ENCODE data around the gene CCDC186.

Gene CCDC186

DNA sequence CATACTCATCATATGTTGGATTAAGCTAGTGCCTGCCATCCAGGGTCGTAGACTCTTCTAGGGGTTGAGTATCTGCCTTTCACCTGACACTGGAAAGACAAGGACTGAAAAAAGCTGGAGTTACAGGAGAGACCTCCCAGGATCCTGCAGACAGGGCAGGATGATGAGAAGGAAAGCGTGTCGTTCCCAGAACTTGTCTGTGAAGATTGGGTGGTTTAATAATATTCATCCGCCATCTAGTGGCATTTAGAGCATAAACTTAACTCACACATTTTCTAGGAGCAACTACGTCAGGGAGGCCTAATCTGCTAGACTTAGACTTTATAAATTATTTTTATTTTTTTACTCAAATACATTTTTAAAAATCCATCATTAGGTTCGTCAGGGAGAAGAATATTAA, 70.7 kb downstream of the CCDC186 start:
- peak; percentile 67 for DNase-seq

DNA sequence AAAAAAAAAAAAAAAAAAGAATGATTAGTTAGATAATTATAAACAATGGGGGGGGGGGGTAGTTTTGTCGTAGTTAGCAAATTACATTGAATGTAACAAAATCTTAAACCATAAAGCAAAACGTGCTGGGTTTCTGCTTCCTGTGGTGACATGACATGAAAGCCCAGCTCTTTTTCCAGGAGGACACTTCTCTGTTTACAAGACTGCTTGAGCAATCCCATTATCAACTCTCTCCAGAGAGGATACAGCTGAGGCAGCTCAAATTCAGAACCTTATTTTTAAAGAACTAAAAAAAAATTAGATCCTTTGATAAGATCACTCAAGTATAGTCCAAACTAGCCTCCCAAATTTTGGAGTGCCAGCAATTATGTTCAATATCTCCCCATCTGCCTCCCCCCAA, 71.7 kb downstream of the CCDC186 start:
- no peak for DNase-seq

DNA sequence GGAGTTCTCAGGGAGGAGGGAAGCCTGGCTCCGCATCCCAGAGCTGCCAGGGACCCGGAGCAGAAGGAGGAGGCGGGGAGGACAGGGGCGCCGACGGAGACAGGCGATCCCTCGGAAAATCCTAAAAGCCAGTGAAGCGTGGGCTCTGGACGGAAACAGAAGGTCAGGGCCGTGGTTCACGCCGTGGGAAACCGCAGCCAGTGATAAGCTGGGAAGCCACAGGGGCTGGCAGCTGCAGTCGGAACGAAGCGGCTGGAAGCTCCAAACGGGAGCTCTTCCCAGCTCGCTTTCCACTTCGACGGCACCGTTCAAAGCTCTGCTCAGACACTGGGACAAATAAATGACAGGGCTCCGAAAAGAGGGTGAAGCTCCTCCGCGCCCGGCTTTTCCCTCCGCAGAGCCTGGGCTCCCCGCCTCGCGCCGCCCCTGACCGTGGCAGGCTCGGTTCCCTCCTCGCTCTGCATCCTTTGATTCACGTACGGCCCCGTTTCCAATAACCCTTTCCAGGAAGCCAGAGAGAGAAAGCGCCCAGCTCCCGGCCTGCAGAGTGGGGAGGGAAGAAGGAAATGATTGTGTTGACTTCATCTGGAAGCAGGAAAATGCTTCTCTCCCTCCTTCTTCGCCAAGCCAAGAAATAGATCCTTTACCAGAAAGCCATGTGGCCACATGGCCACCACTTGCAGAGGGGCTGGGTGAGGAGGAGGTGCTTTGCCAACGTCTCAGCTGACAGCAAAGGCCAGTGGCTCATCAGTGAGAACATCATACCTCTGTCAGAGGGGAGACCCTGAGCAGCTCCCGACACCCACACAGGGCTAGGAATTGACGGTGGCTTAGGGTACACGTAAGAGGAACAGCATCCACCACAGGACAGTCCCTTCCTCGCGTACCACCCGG, 72.9 kb downstream of the CCDC186 start:
- peak; percentile 14 for DNase-seq

DNA sequence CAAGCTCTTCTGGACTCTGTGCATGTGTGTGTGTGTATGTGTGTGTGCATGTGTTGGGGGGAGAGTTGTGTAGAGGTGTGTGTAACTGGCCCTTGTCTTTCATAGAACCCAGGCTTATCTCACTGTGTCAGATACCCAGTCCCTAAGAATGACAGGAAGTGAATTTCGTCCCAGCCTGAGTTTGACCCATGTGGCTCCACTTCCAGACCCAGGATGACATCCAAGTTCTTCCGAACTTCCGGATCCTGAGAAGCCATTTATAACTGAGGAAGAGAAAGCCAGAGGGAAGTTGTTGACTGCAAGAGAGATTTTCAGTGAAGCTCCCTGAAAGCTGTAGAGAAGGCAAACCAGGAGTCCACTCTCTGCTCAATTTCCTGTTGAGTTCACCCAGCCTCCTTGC, 77.1 kb downstream of the CCDC186 start:
- DNase-seq = no peak

DNA sequence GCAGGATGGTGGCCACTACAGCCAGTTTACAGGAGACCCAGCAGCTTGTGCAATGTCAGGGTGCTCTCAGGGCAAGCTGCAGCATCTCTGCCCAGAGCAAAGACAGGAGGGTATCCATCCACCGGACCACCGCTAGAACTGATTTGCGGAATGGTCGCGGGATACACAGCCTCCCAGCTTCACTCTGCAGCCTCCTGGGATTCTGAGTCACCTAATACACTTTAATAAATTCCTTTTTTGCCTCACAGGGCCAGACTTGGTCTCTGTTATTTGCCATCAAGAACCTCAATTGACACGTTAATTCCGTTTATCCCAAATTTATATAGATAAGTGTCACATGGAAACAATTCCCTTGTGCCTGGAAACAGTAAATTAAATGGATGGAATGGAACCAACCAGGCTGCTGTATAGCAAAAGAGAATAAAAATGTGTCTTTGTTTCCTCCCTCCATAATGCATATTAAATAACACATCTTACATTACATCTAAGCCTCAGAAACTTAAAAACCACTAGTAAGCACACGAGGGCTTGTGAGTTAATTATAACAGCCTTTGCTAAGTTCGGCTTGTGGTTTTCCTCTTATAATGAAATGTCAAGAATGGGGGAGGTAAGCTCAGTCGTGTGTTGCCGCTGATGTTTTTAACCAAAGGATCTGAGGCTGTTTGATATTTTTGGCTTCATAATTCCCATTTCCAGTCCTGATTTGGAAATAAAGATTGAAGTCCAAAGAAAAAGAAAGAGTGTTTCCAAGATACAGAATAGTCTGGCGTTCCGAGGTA, 78.3 kb downstream of the CCDC186 start:
- DNase-seq = peak; percentile 13

DNA sequence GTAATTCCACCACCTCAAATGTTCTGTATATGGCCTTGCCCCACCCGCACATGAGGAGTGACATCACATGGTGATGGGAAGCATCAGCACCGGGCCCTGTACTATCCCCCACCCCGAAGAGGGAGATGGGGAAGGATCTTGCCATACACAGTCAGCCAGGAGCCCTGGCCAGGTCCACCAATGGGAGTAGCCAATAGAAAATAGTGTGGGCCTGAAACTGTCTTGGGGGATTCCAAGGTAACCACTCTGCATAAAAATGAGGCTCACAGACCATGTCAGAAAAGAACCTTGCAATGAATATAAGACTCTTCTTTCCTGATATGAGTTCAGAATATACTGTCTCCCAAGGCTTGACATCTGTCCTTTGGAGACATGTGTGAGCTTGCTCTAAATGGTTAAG, 79.2 kb downstream of the CCDC186 start:
- DNase-seq = no peak

DNA sequence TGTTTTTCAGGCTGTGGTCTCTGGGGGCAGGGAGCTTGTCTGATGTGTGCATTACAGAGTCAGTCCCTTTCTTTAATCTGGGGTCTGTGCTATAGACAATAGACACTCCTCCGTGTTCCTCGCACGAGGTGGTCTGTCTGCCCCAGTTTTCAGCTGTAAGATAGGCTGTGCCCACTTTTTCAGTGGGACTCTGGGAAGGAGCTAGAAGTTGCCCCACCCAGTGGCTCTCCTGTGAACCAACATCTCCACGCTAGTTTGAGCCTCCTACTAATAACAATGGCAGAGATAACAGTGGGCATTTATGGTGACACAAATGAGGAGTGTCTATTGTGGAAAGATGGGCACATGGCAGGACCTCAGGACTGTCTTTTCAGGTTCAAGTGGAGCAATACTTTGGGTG, 86.3 kb downstream of the CCDC186 start:
- no peak for DNase-seq

DNA sequence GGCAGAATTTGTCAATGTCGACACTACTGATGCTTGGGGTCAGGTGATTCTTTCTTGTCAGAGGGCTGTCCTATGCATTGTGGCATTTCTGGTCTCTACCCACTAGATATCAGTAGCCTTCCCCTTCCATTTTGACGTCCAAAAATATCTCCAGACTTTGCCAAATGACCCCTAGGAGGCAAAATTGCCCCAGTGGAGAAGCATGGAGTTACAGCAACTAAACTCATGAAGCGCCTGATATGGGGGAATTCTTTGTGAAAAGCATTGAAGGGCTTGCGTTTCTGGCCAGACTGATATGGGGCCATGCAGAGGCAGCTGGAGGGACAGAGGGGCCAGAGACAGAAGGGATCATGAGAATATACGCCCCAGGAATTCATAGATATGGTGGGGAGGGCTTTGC, 86.7 kb downstream of the CCDC186 start:
- DNase-seq = no peak

DNA sequence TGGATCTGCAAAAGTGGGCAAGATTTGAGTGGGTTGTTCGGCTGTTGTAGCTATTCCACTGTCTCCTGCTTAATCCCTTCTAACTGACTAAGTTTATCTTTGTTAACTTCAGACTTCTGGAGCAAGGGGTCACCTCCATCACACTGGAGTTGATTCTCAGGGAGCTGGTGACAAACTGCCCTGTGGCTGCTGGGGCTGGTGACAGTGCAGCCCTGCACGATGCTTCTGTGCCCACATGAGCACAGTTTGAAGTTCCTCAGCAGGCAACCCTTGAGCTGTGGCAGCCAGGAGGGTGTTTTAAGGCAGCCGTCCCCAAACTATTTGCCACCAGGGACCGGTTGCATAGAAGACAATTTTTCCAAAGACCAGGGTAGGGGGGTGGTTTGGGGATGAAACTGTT, 89.8 kb downstream of the CCDC186 start:
- DNase-seq = no peak

DNA sequence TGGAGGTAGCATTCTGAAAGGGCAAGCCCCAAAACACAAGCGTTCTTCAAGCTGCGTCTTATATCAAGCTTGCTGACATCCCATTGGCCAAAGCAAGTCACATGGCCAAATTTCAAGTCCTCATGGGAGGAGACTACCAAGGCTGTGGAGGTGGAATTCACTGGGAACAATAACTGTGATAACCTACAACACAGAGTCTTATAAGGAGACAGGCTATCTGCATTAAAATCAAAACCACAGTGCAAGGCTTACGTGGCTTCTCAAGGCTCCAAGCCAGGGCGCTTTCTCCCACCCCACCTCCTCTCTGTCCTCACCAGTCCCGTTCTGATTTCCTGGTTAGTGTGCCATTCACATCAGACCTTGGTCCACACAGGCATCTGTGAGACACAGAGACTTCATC, 91.0 kb downstream of the CCDC186 start:
- DNase-seq = no peak

DNA sequence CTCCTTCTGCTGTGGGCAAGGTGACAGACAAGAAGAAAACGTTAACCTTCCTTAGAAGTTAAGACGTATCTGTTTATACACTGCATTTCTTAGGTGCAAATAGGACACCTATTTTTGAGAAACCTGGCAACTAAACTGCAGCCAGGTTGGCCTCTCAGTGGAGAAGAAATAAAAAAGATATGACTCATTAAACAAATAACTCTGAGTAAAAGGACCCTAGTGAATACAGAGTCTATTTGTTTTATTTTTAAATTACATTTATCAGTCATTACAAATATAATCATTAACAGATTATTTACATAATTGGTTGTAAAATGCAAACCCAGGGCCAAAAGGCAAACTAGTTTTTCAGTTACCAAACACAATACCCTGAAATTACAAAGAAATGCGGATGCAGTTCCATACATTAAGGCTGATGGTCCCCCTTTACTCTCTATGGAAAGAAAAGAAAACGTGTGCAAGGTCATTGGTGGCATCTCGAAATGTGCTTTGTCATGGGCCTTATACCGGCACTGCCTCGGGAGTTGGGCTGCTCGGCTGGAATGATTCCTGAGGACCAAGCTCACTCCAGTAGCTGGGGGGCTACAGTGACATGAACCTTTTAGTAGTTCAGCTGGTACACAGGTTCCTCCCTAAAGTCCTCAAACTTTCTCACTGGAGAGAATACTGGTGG, 92.0 kb downstream of the CCDC186 start:
- DNase-seq = no peak

DNA sequence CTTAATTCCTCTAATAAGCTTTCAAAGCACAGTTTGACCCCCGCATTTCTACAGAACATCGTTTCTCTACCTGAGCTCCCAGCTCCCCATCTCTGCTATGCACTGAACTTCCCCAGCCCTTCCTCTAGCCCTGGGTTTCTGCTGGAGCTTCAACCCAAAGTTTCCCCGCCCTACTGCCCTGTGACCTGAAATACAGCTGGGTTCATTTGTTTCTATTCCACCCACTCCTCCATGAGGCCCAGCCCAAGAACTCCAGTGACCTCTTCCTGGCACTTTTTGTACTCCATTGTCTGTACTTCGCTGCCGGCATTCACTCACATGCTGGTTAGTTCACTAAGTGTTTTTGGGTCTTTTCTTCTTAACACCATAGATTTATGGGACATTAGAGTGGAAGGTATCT, 94.6 kb downstream of the CCDC186 start:
- DNase-seq = no peak

DNA sequence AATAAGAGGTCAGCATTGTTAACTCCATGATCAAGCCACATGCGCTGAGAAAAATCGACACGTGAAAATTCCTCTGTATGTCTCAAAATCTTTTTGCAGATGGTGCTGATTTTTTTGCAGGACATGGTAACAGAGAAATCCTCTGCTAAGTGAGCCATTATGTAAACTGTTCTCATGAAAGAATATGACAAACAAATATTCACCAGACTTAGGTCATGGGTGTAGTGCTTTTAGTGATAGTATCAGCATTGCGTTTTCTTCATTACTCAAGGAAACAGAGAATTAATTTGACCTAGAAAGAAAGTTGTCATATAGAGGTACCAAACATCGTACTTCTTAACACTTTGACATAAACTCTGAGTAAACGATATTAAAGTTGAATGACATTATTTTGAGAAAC, 95.7 kb downstream of the CCDC186 start:
- DNase-seq = no peak

DNA sequence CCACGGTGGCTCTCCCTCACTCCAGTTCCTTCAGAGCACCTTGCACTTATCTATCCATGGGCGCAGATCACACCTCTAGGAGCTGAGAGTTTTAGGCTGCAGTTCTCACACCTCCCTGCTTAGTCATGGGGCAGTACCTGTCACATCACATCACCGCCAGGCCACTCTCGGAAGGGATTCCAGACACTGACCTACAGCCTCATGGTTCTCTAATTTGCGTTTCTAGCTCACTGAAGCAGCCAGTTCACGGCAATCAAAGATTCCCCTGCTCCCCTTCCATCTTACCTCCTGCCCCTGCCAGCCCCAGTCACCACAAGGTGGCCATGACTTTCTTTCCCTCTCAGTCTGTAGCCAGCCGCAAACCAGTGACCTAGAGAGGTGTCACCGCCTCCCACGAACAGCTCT, 96.2 kb downstream of the CCDC186 start:
- DNase-seq = no peak

DNA sequence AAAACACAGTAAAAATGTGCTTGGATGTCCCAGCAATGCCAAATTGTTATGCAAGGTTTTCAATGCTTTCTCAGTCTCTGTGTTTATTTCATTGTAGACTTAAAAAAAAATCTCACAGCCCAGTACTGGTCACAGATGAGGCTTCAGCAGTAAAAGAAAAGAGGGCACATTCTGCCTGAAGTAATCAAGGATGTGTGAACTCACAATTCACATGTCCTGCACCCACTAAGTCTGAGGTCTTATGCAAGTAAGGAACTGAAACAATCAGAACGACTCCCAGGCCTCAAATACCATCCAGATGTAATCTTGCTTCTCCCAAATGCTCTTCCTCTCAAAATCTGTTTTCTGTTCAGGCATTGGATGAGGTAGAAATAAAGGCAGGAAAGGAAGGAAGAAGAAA, 96.7 kb downstream of the CCDC186 start:
- no peak for DNase-seq

DNA sequence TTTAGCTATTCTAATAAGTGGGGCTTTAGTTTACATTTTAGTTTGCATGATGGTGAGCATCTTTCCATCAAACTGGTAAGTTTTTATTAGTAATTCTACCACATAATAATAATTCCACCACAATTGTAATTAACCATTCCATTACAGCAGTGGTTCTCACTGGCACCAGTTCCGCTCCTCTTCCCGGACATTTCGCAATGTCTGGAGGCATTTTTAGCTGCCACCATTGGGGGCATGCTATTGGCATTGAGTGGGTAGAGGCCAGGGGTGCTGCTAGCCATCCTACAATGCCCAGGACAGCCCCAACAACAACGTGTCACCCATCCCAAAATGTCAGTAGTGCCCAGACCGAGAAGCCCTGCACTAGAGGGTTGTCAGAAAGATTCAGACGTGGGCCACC, 98.9 kb downstream of the CCDC186 start:
- DNase-seq = no peak

DNA sequence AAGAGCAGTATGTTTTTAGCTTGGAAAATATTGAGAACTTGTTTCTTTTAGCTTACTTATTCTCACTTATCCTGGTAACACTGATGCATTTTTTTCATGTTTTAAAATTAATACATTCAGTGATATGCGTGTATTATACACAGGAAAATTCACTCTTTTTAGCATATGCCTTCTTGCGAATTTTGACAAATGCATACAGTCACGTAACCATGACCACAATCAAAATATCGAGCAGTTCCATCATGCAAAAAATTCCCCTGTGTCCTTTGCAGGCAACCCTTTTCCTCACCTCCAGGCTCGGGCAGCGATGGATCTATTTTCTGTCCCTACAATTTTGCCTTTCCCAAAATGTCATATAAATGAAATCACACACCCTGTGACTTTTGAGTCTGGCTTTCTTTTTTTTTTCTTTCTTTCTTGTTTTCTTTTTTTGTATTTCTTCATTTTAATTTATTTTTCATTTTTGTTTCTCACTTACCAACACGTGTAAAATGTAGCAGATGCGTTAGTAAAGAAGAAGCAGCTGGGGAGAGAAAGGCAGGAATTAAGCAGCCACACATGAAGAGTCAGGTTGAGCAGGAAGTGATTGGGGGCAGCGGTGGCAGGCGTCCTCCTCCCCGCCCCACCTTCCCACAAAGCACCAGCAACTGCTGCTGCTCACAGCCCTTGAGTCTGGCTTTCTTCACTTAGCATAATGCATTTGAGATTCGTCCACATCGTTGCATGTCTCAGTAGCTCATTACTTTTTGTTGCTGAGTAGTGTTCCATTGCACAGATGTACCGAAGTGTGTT, 100.4 kb downstream of the CCDC186 start:
- DNase-seq = no peak

DNA sequence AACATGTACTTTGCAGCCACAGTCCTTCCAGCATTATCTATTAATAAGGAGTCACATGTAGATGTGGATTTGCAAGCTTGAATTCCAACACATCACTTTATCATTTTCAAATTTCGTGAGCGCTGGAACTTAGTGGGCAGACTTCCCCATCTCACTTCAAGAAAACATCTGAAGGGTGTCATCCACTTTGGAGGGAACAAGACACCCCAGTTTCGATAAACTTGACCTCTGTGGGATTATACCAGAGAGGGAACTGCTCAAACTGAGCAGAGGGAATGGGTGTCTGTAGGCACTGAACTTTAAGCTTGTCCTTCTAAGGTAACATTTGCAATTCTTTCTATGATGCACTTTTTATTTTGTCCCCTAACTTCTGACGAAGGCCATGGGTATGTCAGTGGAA, 102.8 kb downstream of the CCDC186 start:
- no peak for DNase-seq

Data from fibroblast of upper back skin (primary cell).